OCI-LY1 (cell line): Measurements from ENCODE around the gene C10orf67.
"Not testable (repeated sequence)": the region's sequence is repeated elsewhere in the genome, so short reads cannot be mapped to it uniquely, and the experiment has no call there.

Experiments
- CTCF ChIP-seq: fragments of 200-600 bp; sonication (generic), shearing (Covaris generic); IDR thresholded peaks from 2 replicates; pipeline ENCODE4 v1.5.1; 2017; ENCODE audit warnings: mild to moderate bottlenecking, antibody characterized with exemption, low read length, moderate library complexity, mixed read lengths
- EZH2 ChIP-seq: fragments of 200-600 bp; sonication (generic), shearing (Covaris generic); IDR thresholded peaks from 2 replicates; pipeline ENCODE4 v1.8.0; 2017; ENCODE audit warnings: borderline replicate concordance, mixed run types, mild to moderate bottlenecking, antibody characterized with exemption, low read length, moderate library complexity, mixed read lengths

GRCh38 chr10:23387516-23387915 is 42.9 kb upstream of the C10orf67 start:
- TF ChIP-seq CTCF, EZH2: not testable (repeated sequence)
